ENCODE measurements around the gene SLC30A4.
"Not testable (repeated sequence)": the region's sequence is repeated elsewhere in the genome, so short reads cannot be mapped to it uniquely, and the experiment has no call there.

SLC30A4 gene, protein sequence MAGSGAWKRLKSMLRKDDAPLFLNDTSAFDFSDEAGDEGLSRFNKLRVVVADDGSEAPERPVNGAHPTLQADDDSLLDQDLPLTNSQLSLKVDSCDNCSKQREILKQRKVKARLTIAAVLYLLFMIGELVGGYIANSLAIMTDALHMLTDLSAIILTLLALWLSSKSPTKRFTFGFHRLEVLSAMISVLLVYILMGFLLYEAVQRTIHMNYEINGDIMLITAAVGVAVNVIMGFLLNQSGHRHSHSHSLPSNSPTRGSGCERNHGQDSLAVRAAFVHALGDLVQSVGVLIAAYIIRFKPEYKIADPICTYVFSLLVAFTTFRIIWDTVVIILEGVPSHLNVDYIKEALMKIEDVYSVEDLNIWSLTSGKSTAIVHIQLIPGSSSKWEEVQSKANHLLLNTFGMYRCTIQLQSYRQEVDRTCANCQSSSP

DNA sequence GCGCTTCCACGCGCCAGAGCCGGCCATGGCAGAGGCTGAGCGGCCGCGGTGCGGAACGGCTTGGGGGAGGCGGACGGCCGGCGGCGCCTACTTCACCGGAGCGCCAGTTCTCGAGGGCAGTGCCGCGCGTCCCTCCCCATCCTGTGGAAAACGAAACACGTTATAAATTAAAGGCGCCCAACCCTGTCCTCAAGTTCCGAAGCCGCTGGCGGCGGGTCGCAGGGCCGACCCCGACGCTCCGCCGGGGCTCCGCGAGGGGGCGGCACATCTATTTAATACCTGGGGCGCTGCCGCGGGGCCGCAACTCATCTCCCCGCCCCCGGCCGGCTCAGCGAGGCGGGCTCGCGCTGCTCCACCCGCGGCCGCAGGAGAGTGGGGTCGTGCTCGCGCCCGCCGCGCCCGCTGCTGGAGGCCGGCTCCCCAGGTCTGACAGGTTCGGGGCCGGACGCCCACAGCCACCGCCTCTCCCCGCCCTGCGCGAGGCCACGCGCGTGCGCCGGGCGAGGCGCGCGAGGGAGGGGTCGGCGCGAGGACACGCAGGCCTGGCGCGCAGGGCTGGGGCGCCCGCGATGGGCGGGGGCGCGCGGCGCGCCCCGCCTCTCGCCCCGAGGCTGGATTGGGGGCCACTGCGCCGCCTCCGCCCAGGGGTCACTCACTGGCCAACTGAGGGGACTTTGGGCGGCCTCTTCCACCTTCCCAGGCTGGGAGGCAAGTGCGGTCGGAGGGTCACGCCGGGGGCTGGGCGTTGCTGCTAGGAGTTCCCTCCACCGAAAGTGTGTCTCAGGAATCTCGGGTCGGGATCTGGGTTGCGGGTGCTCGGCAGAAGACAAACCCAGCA is at the start of gene SLC30A4:
TSS of gene SLC30A4 (minus strand) at position 428 of the 838 bp plus-strand sequence. CDS start at position 27, 401 bp downstream.
- peak; percentile 84 for DNase-seq (ENCODE audit: low spot score)

DNA sequence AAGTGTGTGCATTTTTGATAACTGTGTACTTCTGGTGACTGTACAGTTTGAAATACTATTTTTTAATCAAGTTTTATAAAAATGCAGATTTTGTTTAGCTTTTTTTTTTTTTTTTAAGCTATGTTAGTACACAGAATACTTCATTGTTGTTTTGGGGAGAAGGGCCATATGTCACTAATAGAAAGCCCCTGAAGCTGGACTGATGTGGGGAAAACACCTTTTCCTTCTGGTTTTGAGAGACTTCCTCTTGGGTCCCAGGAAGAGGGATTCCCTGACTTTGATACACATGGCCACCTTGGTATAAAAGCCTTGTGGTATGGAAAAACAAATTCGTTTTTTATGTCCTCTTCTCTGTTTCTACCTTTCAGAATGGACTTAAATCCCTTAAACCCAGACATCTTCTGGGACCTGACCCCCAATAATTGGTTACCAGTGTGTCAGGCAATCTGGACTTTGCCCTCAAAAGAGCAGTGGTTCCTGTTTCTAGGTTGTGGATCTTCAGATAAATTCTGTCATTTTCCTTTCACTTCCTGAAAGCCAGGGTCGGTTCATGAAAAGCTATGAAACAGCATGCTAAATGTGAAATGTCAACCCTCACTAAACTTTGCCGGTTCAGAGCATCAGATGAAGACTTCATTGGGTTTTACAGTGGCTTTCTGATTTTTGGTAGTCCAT is 33.5 kb upstream of the SLC30A4 start:
- DNase-seq (ENCODE audit: low spot score) = peak; percentile 38

DNA sequence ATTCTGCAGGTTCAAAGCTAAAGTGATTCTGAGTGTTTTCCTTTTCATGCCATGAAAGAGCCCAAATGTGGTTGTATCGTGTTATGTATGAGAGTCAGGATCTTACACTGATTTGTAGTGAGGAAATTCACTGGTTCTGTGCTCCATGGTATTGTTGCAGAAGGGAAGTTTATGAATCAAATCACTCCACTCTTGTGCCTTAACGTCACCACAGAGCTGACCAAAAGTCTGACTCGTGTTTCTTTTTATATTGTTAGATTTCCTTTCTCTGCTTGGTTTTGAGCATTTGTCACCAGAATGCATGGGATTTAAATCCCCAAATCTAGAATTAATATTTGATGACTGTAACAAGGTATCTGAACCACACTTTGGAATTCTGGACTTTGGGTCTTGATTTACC is 29.1 kb upstream of the SLC30A4 start:
- DNase-seq (ENCODE audit: low spot score) = no peak

DNA sequence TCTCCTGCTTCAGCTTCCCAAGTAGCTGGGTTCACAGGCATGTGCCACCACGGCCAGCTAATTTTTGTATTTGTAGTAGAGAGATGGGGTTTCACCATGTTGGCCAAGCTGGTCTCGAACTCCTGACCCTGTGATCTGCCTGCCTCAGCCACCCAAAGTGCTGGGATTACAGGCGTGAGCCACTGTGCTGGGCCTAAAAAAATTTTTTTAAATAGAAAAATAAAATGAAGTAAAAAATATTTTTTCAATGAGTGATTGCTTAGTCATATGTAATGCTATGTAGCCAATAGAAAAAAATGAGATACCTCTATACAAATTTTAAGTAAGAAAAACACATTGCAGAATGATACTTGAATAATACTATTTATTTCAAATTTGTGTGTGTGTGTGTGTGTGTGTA is 27.9 kb upstream of the SLC30A4 start:
- no peak for DNase-seq (ENCODE audit: low spot score)

DNA sequence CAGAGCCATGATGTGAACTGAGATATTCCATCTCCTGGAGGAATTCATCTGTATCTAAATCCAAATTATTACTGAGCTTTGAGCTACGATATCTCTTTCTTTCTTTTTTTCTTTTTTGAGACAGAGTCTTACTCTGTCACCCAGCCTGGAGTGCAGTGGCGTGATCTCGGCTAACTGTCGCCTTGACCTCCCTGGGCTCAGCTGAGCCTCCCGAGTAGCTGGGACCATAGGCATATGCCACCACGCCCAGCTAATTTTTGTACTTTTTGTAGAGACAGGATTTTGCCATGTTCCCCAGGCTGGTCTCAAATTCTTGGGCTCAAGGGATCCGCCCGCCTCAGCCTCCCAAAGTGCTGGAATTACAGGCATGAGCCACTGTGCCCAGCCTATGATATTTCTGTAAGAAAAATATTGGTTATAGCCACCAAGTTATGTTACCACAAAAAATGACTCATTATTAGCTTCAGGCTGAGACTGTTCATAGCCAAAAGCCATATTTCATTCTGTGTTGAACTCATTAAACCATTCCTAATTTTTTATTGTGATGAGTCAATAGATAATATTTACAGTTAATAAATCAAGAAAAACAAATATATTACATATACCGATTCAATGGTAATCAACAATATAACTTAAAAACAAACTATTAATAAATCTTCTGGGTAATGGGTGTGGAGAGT is 27.1 kb upstream of the SLC30A4 start:
- no peak for DNase-seq (ENCODE audit: low spot score)

DNA sequence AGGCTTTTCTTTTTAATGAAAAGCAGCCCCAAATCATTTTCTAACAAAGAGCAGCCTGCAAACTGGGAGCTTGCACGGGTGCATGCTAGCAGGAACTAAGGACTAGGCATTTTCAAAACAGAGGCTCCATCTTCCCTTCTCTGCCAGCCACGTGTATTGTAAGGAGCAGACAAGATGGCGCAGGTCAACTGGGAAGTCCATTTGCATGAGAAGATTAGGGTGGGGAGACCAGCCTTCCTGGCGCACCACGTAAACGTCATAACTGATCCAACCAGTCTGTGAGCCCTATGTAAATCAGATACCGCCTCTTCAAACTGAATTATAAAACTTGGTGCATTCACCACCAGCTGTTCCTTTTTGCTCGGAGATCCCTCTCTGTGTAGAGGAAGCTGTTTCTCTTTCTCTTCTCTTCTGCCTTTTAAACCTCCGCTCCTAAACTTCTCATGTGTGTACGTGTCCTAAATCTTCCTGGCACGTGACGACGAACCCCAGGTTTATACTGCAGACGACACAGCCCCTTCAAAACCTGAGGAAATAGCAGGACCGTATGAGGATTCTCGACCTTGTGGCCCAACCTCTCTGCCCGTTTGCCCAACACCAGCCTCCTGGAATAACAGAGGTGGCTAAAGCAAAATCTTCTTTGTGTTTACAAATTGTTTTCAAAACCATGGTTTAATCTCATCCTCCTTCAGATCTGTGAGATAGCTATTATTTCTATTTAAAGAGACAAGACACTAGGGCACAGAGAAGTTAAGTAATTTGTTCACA is 26.4 kb upstream of the SLC30A4 start:
- DNase-seq (ENCODE audit: low spot score) = no peak

DNA sequence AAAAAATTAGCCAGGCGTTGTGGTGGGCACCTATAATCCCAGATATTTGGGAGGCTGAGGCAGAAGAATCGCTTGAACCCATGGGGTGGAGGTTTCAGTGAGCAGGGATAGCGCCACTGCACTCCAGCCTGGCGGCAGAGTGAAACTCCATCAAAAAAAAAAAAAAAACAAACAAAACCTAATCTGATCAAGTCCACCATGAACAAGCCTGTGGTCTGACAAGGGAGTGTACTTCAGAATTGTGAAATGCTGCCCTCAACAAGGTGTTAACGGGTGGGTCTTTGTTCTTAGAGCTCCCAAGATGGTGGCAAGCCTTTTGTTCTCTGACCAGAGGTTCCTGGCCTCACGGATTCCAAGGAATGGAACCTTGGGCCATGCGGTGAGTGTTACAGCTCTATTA is 24.2 kb upstream of the SLC30A4 start:
- no peak for DNase-seq (ENCODE audit: low spot score)

DNA sequence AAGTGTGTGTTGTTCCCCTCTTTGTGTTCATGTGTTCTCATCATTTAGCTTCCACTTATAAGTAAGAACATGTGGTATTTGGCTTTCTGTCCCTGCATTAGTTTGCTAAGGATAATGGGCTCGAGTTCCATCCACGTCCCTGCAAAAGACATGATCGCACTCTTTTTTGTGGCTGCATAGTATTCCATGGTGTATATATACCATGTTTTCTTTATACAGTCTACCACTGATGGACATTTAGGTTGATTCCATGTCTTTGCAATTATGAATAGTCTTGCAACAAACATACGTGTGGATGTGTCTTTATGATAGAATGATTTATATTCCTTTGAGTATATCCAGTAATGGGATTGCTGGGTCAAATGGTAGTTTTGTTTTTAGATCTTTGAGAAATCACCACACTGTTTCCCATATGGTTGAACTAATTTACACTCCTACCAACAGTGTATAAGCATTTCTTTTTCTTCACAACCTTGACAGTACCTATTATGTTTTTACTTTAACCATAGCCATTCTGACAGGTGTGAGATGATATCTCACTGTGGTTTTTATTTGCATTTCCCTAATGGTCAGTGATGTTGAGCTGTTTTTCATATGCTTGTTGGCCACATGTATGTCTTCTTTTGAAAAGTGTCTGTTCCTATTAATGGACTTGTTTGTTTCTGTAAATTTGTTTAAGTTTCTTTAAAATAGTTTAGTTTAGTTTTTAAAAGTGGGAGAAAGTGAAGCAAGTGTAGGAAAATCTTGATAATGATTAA is 21.9 kb upstream of the SLC30A4 start:
- DNase-seq (ENCODE audit: low spot score) = no peak

DNA sequence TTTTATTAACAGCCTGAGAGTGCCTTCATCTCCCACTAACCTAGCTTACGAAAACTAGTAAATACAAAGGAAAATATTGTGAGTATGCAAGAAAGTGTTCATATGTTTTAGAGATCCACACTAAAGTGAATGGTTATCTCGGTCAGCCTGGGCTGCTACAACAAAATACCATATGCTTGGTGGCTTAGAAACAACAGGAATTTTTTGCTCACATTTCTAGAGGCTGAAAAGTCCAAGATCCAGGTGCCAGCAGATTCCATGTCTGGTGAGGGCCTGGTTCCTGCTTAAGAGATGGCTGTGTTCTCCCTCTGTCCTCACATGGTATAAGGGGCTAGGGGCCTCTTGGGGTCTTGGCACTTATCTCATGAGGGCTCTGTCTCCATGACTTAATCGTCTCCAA is 20.5 kb upstream of the SLC30A4 start:
- no peak for DNase-seq (ENCODE audit: low spot score)

DNA sequence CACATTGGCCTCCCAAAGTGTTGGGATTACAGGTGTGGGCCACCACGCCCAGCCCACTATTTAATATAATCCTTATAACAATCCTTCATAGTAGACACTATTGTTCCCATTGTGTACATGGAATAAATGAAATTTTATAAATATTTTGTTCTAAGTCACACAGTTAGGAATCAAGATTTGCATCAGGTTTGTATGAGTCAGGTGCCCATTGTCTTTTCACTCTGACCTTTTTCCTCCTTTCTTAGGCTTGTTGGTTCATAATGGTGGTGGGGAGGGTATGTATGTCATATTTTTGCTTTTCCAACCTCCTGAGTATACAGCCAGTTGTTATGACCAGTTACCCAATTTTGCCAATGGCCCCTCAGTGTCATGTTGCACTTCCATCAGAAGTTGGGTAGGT is 18.0 kb upstream of the SLC30A4 start:
- no peak for DNase-seq (ENCODE audit: low spot score)

DNA sequence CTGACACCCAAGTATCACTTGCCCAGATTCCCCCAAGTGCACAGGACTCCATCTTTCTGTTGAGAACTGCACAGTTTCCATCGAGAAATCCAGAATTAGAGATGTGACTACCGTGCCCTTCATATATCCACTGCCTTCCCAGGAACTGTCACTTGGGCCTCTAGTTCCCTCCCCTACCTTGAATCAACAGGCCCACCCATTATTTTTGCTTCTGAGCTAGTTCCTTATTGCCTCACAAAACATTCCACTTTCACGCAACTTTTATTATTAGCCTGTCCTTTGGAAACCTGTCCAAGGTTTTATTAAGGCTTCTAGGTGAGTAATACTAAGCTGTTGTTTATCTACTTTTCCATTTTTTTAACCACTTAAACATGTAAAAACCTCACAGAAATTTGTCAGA is 17.1 kb upstream of the SLC30A4 start:
- no peak for DNase-seq (ENCODE audit: low spot score)

DNA sequence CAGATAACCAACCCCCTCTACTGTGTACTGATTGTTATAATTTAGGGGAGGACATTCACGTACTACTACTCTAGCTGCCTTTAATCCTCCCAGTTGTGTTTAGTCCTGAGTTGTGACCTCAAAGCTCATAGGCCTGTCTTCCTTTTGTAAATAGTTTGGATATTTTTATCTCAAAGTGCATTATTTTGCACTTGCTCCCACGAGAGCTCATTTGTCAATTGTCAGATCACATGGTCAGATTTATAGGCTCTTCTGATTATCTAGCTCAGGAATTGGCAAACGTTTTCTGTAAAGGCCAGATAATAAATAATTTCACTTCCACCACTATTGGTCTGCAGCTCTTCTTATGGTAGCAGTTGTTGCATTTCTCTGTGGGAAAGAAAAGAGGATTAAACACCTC is 14.4 kb upstream of the SLC30A4 start:
- DNase-seq (ENCODE audit: low spot score) = no peak

DNA sequence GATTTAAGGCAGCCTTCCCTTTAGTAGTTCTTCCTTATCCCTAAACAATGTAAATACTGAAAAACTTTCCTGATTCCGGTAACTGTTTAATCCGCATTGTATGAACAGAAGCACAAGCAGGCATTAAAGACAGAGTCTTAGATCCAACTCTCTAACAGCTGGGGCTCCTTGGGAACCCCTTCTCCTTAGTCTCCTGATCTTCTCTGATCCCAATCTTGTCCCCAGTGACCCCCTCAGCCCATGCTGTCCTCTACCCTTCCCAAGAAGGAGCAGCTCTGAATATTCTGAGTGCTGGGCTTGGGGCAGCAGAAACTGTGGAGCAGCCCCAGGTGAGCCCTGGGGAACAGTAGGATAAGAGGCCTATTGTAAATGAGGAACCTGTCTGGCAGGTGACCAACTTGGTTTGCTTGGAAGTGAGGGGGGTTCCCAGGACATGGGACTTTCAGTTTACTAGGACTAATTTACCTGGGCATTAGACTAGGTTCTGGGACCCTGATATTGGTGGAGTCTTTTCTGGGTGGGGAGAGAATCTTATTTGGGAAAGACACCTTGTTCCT is 13.0 kb upstream of the SLC30A4 start:
- no peak for DNase-seq (ENCODE audit: low spot score)

DNA sequence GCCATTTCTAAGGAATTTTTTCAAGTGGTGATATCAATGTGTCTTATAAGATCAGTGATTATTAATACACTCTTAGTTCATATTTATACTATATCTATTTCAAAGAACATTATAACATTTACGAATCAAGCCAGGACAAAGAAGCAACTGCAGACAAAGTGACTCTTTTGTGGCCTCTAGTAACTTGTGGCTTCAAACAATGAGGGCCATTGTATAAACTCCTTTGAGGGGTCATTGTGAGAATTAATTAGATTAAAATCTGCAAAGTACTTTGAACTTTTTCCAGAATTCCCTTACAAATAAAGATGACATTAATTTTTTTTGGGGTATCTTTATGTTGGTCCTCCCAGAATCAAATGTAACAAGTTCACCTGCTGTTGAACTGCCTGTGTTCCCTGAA is 12.3 kb upstream of the SLC30A4 start:
- DNase-seq (ENCODE audit: low spot score) = no peak

DNA sequence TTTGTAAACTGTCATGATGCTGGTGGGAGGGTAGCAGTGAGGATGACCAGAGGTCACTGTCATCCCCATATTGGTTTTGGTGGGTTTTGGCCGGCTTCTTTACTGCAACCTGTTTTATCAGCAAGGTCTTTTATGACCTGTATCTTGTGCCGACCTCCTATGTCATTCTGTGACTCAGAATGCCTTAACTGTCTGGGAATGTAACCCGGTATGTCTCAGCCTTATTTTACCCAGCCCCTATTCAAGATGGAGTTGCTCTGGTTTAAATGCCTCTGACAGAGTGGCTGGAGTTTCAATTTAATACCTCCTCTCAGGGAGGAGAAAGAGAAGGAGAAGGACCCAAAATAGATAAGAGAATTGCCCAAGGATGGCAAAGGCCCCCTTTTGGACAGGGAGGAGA is 10.3 kb upstream of the SLC30A4 start:
- not testable (repeated sequence) for DNase-seq (ENCODE audit: low spot score)

DNA sequence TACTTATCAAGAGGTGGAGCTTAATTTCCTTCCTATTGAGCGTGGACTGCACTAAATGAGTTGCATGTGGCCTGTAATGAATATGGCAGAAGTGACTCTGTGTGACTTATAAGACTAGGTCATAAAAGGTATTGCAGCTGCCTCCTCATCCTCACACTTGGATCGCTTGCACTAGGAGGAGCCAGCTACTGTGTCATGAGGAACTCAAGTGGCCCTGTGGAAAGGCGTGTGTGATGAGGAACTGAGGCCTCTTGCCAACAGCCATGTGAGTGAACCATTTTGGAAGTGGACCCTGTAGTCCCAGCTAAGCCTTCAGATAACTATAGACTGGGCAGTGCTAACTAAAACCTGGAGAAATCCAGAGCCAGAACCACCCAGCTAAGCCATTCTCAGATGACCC is 7.1 kb upstream of the SLC30A4 start:
- DNase-seq (ENCODE audit: low spot score) = no peak

DNA sequence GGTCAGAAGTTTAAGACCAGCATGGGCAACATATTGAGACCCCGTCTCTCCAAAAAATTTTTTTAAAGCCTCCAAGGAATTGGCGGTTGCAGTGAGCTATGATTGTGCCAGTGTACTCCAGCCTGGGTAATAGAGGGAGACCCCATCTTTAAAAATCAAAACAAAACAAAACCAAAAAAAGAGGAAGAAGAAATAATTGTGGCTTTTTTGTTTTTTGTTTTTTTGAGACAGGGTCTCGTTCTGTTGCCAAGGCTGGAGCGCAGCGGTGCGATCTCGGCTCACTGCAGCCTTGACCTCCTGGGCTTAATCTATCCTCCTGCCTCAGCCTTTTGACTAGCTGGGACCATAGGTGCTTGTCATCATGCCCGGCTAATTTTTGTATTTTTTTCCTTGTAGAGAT is 4.5 kb upstream of the SLC30A4 start:
- no peak for DNase-seq (ENCODE audit: low spot score)

DNA sequence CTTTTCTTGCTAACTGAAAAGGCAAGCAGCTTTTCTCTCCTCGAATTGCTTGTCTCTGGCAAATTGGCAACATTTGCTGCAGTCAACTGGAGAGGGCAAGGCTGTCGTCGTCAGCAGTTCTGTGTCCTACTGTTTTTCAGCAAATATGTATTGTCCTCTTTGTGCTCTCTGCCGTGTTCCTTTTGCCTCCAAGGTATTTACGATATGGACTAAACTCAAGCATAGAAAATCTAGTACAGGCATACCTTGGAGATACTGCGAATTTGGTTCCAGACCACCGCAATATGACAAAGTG is 558 bp upstream of the SLC30A4 start:
- DNase-seq (ENCODE audit: low spot score) = no peak

DNA sequence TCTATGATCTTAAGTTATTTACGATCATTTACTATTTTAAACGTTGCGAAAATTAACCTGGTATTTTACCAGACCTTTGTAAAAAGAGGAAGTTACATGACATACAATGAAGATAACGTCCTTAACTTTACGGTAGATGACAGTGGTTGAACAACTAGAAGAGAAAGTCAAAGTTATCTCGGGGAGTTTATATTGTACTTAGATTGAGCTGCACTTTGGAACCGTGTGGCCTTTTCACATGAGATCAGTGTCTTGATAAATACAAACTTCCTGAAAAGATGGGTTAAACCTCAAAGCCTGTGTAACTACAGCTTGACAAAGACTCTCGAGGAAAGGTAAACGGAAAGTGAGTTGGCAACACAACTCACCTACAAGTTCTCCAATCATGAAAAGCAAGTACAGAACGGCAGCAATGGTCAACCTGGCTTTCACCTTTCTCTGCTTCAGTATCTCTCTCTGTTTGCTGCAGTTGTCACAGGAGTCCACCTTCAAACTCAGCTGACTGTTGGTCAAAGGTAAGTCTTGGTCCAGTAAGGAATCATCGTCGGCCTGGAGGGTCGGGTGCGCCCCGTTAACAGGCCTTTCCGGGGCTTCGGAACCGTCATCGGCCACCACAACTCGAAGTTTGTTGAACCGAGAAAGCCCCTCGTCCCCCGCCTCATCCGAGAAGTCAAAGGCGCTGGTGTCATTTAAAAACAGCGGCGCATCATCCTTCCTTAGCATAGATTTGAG is 793 bp downstream of the SLC30A4 start:
- DNase-seq (ENCODE audit: low spot score) = peak; percentile 50

DNA sequence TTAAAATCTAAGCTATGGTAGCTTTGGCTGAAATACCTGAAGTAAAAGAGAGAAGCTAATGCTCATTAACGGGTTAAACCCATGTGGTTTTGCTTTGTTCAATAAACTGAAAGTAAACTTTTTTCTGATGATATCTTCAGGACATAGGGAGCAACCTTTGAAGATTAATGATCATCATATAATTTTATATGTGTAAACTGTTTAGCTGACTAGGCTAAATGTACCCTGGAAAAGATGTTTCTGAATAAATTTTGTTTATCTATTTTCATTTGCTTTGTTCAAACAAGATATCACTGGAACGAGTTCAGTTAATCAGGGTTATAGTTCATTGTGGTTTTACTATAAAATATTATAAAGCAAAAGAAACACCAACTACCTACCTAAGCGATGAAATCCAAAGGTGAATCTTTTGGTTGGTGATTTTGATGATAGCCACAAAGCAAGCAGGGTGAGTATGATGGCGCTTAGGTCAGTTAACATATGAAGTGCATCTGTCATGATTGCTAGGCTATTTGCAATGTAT is 11.7 kb downstream of the SLC30A4 start:
- no peak for DNase-seq (ENCODE audit: low spot score)

Measured in germinal center (tissue), 1 donor.